SK-N-SH treated with all-trans-retinoic acid at 6 μM for 48 hours (cell line): ENCODE measurements around the gene PPP1R27.

Source experiments
- ARNTL ChIP-seq: fragments of 450-650 bp; formaldehyde crosslinking; IDR thresholded peaks from 2 replicates; pipeline ENCODE4 v1.5.0; 2020; ENCODE audit warnings: low read depth, mild to moderate bottlenecking, moderate library complexity, borderline replicate concordance
- CREB5 ChIP-seq: fragments of 250-450 bp; sonication (Bioruptor Pico); IDR thresholded peaks from 2 replicates; pipeline ENCODE4 v1.5.1; 2020; ENCODE audit warnings: low read depth, mild to moderate bottlenecking, moderate library complexity
- CSDC2 ChIP-seq: fragments of 250-450 bp; sonication (Bioruptor Pico); IDR thresholded peaks from 2 replicates; pipeline ENCODE4 v1.5.0; 2020; ENCODE audit warnings: mild to moderate bottlenecking, moderate library complexity
- GLIS3 ChIP-seq: fragments of 250-450 bp; sonication (Bioruptor Pico); IDR thresholded peaks from 2 replicates; pipeline ENCODE4 v1.5.0; 2020; ENCODE audit warnings: mild to moderate bottlenecking, moderate library complexity
- OSR1 ChIP-seq: fragments of 250-450 bp; sonication (Bioruptor Pico); IDR thresholded peaks from 2 replicates; pipeline ENCODE4 v1.8.0; 2022; ENCODE audit warnings: moderate library complexity, mild to moderate bottlenecking, inconsistent platforms
- PATZ1 ChIP-seq: fragments of 250-450 bp; sonication (Bioruptor Pico); IDR thresholded peaks from 2 replicates; pipeline ENCODE4 v1.8.0; 2020; ENCODE audit warnings: mild to moderate bottlenecking, moderate library complexity, borderline replicate concordance
- PPARA ChIP-seq: fragments of 250-450 bp; sonication (Bioruptor Pico); IDR thresholded peaks from 2 replicates; pipeline ENCODE4 v1.5.0; 2020; ENCODE audit warnings: mild to moderate bottlenecking, borderline replicate concordance
- ZC3H10 ChIP-seq: fragments of 250-450 bp; sonication (Bioruptor Pico); IDR thresholded peaks from 2 replicates; pipeline ENCODE4 v1.5.1; 2021; ENCODE audit warnings: mild to moderate bottlenecking, moderate library complexity
- ZFP3 ChIP-seq: fragments of 250-450 bp; sonication (Bioruptor Pico); IDR thresholded peaks from 2 replicates; pipeline ENCODE4 v1.5.0; 2020; ENCODE audit warnings: mild to moderate bottlenecking, moderate library complexity
- ZFP30 ChIP-seq: fragments of 450-650 bp; formaldehyde crosslinking; IDR thresholded peaks from 2 replicates; pipeline ENCODE4 v1.5.0; 2022; ENCODE audit warnings: mild to moderate bottlenecking, moderate library complexity
- ZNF565 ChIP-seq: fragments of 450-650 bp; formaldehyde crosslinking; conservative IDR thresholded peaks from 2 replicates; pipeline ENCODE4 v1.5.0; 2020; ENCODE audit warnings: low read depth, mild to moderate bottlenecking, moderate library complexity
- ZNF8 ChIP-seq: fragments of 450-650 bp; formaldehyde crosslinking; IDR thresholded peaks from 2 replicates; pipeline ENCODE4 v1.5.0; 2020; ENCODE audit warnings: mild to moderate bottlenecking, moderate library complexity

GRCh38 chr17:81833160-81833920, 1.5 kb downstream of the PPP1R27 start, which contains the start of gene MCRIP1:
- TF ChIP-seq CREB5 (CRISPR knock-in tag), result no peak
- TF ChIP-seq OSR1 (CRISPR knock-in tag), result no peak
- TF ChIP-seq GLIS3 (CRISPR knock-in tag), result peak; percentile 65; the same call in 1 of the 2 replicates
- TF ChIP-seq ZNF8 (CRISPR knock-in tag), result no peak
- peak; percentile 32 for TF ChIP-seq CSDC2 (CRISPR knock-in tag)
- TF ChIP-seq ARNTL (CRISPR knock-in tag), result no peak
- TF ChIP-seq ZFP3 (CRISPR knock-in tag), result peak; percentile 77; the same call in 1 of the 2 replicates
- TF ChIP-seq ZC3H10 (CRISPR knock-in tag), result no peak
- TF ChIP-seq ZFP30, result no peak
- TF ChIP-seq PATZ1, result 0 out of 2 replicates have a peak, but pooled peaks have one; percentile 11
- 0 out of 2 replicates have a peak, but pooled peaks have one; percentile 45 for TF ChIP-seq ZNF565 (CRISPR knock-in tag)
- TF ChIP-seq PPARA, result no peak
